Measurements from ENCODE around the gene CASQ2. TPM values are rescaled to one million over a fixed set of nuclear protein-coding genes. Genes with fewer than 3 reads are reported as not detected.

CASQ2 gene
- polyA plus RNA-seq, 3 donors = not detected

DNA sequence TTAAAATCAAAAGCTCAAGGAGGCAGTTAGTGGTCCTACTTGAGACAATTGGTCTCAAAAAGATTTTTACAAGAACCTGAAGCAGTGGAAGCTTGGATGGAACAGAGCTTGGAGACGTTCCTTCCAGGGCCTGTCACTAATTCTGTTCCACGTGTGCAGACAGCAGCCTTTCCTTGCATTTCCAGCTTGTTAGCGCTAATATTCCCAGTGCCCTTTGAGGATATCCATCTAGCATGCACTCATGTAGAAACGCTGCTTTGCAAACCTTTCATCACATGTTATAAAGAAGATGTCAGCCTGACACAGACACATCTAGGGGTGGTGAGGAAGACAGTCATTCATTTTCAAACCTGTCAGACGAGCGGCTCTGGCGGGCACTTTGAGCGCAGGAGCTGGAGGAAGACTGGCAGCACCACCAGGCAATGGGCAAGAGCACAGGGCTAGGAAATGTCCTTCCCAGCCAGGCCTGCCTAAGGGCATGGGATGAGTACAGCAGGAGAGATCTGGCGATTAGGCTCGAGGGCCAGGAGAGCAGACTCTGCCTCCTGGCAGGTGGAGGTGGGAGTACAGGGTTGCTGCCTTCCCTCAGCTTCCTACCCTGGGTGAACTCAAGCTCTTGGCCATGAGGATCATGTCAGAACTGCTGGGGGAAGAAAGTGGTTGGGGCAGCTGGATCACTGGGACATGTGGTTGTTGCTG lies 55.5 kb downstream of the CASQ2 start:
- H3K27me3 ChIP-seq (ENCODE audit: control insufficient read depth in 2 of 2, insufficient read depth in 2 of 2, low read length in 2 of 2) = no peaks in the 10 kb centered on the region
- no peak overlapping the region for H3K9ac ChIP-seq (ENCODE audit: insufficient read depth, low read length, poor library complexity, severe bottlenecking)
- Mint-ChIP-seq H3K9me3 (no peaks in the 10 kb centered on the region), H3K36me3 (no peaks in the 10 kb centered on the region), H3K4me1 (peaks cover 2% of the 10 kb centered on the region), H3K27ac (no peak overlapping the region), H3K27me3 (ENCODE audit: low read depth in 3 of 3) (peaks cover 2 to 6% (median 5%) of the 10 kb centered on the region in 3 donors), H3K4me3 (no peak overlapping the region)
- no peaks in the 10 kb centered on the region for H3K79me2 ChIP-seq (ENCODE audit: insufficient read depth, low read length)
- TF ChIP-seq, protein P1, sequence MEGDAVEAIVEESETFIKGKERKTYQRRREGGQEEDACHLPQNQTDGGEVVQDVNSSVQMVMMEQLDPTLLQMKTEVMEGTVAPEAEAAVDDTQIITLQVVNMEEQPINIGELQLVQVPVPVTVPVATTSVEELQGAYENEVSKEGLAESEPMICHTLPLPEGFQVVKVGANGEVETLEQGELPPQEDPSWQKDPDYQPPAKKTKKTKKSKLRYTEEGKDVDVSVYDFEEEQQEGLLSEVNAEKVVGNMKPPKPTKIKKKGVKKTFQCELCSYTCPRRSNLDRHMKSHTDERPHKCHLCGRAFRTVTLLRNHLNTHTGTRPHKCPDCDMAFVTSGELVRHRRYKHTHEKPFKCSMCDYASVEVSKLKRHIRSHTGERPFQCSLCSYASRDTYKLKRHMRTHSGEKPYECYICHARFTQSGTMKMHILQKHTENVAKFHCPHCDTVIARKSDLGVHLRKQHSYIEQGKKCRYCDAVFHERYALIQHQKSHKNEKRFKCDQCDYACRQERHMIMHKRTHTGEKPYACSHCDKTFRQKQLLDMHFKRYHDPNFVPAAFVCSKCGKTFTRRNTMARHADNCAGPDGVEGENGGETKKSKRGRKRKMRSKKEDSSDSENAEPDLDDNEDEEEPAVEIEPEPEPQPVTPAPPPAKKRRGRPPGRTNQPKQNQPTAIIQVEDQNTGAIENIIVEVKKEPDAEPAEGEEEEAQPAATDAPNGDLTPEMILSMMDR (IDR thresholded peaks at IDR 0.05) = no peak
- H4K20me1 ChIP-seq (ENCODE audit: insufficient read depth, low read length) = no peaks in the 10 kb centered on the region
- no peak overlapping the region for H3K27ac ChIP-seq (ENCODE audit: low read depth in 1 of 2, low read length in 2 of 2)
- H3K9me3 ChIP-seq (replicated peaks in 1 of 2; ENCODE audit: control insufficient read depth in 1 of 2, insufficient read depth in 1 of 2, low read length in 2 of 2) = no peaks in the 10 kb centered on the region
- intact Hi-C loops (cut with micrococcal nuclease) = no loop called here
- no peak overlapping the region for H2AFZ ChIP-seq (ENCODE audit: insufficient read depth, low read depth, low read length, poor library complexity, severe bottlenecking)
- 92% methylated on average over 8 of the region's 10 CpGs for WGBS (ENCODE audit: insufficient coverage)
- no peaks in the 10 kb centered on the region for H3K4me1 ChIP-seq (ENCODE audit: control insufficient read depth in 1 of 2, insufficient read depth in 2 of 2, low read length in 2 of 2)
- H3K36me3 ChIP-seq (replicated peaks in 1 of 2; ENCODE audit: control insufficient read depth in 1 of 2, insufficient read depth in 2 of 2, low read length in 2 of 2) = no peaks in the 10 kb centered on the region
- DNase-seq = no peak
- H3K4me2 ChIP-seq (replicated peaks; ENCODE audit: extremely low read depth, low read length, poor library complexity, severe bottlenecking) = no peak overlapping the region
- no peak overlapping the region for H3K4me3 ChIP-seq (replicated peaks in 1 of 3; ENCODE audit: low read depth in 2 of 3, low read length in 3 of 3)

DNA sequence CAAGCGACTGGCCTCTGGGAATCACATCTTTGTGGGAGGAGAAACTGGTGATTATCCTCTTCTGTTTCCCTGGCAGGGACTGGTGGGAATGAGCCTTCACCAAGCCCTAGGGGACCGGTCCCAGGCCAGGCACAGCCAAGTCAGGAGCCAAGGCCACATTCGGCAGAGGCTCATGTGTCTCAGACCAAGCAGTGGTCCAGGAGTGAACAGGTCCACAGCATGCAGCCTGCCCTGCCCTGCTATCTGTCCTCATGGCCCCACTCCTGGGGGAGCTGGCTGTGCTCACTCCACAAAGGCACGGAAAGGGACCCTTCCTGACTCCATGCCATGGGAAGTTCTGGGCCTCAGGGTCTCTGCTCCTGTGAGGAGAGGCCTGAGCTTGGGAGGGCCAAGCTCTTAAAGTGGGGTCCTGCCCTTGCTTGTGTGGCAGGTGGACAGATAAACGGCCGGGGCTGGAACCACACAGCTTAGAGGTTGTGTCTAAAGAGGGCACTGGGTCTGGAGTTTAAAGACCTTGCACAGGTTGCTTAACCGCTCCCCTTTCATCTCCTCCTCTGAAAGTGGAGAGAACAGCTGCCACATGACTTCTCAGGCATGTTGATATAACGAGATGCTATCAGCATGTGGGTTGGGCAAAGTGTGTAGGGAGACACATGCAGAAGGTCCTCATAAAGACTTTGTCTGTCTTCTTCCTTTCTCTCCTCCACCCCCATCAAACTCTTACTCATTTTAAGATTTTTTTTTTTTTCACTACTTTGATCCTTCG lies 57.5 kb downstream of the CASQ2 start:
- Mint-ChIP-seq H3K36me3 (no peaks in the 10 kb centered on the region), H3K4me1 (peaks cover 2% of the 10 kb centered on the region), H3K27me3 (ENCODE audit: low read depth in 3 of 3) (peaks cover 2 to 10% (median 4%) of the 10 kb centered on the region in 3 donors), H3K4me3 (no peak overlapping the region), H3K9me3 (no peaks in the 10 kb centered on the region), H3K27ac (no peak overlapping the region)
- no peaks in the 10 kb centered on the region for H3K4me1 ChIP-seq (ENCODE audit: control insufficient read depth in 1 of 2, insufficient read depth in 2 of 2, low read length in 2 of 2)
- DNase-seq = no peak
- 58% methylated on average over 5 of the region's 9 CpGs for WGBS (ENCODE audit: insufficient coverage)
- H3K9me3 ChIP-seq (replicated peaks in 1 of 2; ENCODE audit: control insufficient read depth in 1 of 2, insufficient read depth in 1 of 2, low read length in 2 of 2) = no peaks in the 10 kb centered on the region
- H3K79me2 ChIP-seq (ENCODE audit: insufficient read depth, low read length) = no peaks in the 10 kb centered on the region
- no peak overlapping the region for H2AFZ ChIP-seq (ENCODE audit: insufficient read depth, low read depth, low read length, poor library complexity, severe bottlenecking)
- TF ChIP-seq, protein P1 (IDR thresholded peaks at IDR 0.05) = no peak
- no peaks in the 10 kb centered on the region for H3K36me3 ChIP-seq (replicated peaks in 1 of 2; ENCODE audit: control insufficient read depth in 1 of 2, insufficient read depth in 2 of 2, low read length in 2 of 2)
- no peaks in the 10 kb centered on the region for H4K20me1 ChIP-seq (ENCODE audit: insufficient read depth, low read length)
- no peak overlapping the region for H3K27ac ChIP-seq (ENCODE audit: low read depth in 1 of 2, low read length in 2 of 2)
- no peak overlapping the region for H3K4me2 ChIP-seq (replicated peaks; ENCODE audit: extremely low read depth, low read length, poor library complexity, severe bottlenecking)
- no peak overlapping the region for H3K9ac ChIP-seq (ENCODE audit: insufficient read depth, low read length, poor library complexity, severe bottlenecking)
- intact Hi-C loops (cut with micrococcal nuclease) = no loop called here
- no peaks in the 10 kb centered on the region for H3K27me3 ChIP-seq (ENCODE audit: control insufficient read depth in 2 of 2, insufficient read depth in 2 of 2, low read length in 2 of 2)
- no peak overlapping the region for H3K4me3 ChIP-seq (replicated peaks in 1 of 3; ENCODE audit: low read depth in 2 of 3, low read length in 3 of 3)
